Stimulated activated naive CD4-positive, alpha-beta T cell treated with Interleukin-2 at 50 U/mL for 16 hours (primary cell): Measurements from ENCODE around the gene TRIM49B.
"Not testable (repeated sequence)": the region's sequence is repeated elsewhere in the genome, so short reads cannot be mapped to it uniquely, and the experiment has no call there.

Experiments
- DNase-seq: peaks from one replicate; lab custom pipeline; 2025; lab: John Stamatoyannopoulos, UW

Gene TRIM49B

GRCh38 chr11:49028523-49028922 lies at the start of gene TRIM49B:
Gene TRIM49B, plus strand, starts transcription at chr11:49028823. Its CDS starts 2,777 bp downstream, at chr11:49031600.
- DNase-seq, result not testable (repeated sequence)

- not testable (repeated sequence) for DNase-seq
Measured at GRCh38 chr11:48983785-48984184, 44.8 kb upstream of the TRIM49B start, which contains the start of gene TRIM51G. Gene TRIM51G, minus strand, starts transcription at chr11:48983885. Its CDS starts 2,190 bp downstream, at chr11:48981695.

GRCh38 chr11:49048229-49048628 lies 19.6 kb downstream of the TRIM49B start:
- not testable (repeated sequence) for DNase-seq

GRCh38 chr11:49049821-49050220 lies 21.2 kb downstream of the TRIM49B start:
- DNase-seq, result not testable (repeated sequence)

GRCh38 chr11:49059012-49059411 lies 30.4 kb downstream of the TRIM49B start, which contains the start of gene TRIM64C:
Gene TRIM64C, minus strand, starts transcription at chr11:49059112. Its CDS starts 0 bp downstream, at chr11:49059112.
- not testable (repeated sequence) for DNase-seq

GRCh38 chr11:49069897-49070296 lies 41.3 kb downstream of the TRIM49B start:
- DNase-seq, result not testable (repeated sequence)
